Neural crest cell (in vitro differentiated cells): ENCODE results near the gene STPG2. TPM values are rescaled to one million over a fixed set of nuclear protein-coding genes. Genes with fewer than 3 reads are reported as not detected.

ENCODE experiments used
- DNase-seq: peaks from one replicate; pipeline ENCODE4 v3.0.0; 2021; ENCODE audit warnings: low read depth, mixed read lengths, low spot score
- H3K27ac Mint-ChIP-seq: one replicate; pipeline ENCODE4 v1.8.0; 2021; ENCODE audit warnings: mild to moderate bottlenecking, mixed read lengths; ENCODE audit not compliant: unreplicated experiment
- H3K27me3 Mint-ChIP-seq: 2 replicates; pipeline ENCODE4 v1.8.0; 2021; ENCODE audit warnings: low read depth, mild to moderate bottlenecking, mixed read lengths
- H3K36me3 Mint-ChIP-seq: 2 replicates; pipeline ENCODE4 v1.8.0; 2021; ENCODE audit warnings: low read depth, mild to moderate bottlenecking, mixed read lengths
- H3K4me1 Mint-ChIP-seq: 2 replicates; pipeline ENCODE4 v1.8.0; 2021; ENCODE audit warnings: mixed read lengths
- H3K4me3 Mint-ChIP-seq: one replicate; pipeline ENCODE4 v1.8.0; 2021; ENCODE audit warnings: mild to moderate bottlenecking, mixed read lengths
- H3K9me3 Mint-ChIP-seq: 2 replicates; pipeline ENCODE4 v1.8.0; 2021; ENCODE audit warnings: mixed read lengths
- CTCF ChIP-seq: fragments of 200-600 bp; sonication (generic); conservative IDR thresholded peaks from 2 replicates; pipeline ENCODE4 v1.5.0; 2021; ENCODE audit warnings: antibody characterized with exemption, mild to moderate bottlenecking
- total RNA-seq: library from RNA; stranded (reverse); gene quantifications from 2 replicates; pipeline ENCODE4 v1.2.1, GENCODE V29; 2021

The STPG2 gene
- total RNA-seq, 1 donor from 2014 or later, result 0.21 TPM

- H3K4me1 Mint-ChIP-seq, result no peaks in the 10 kb centered on the region
- no peak overlapping the region for H3K27ac Mint-ChIP-seq
- H3K36me3 Mint-ChIP-seq, result no peaks in the 10 kb centered on the region
- H3K4me3 Mint-ChIP-seq, result no peak overlapping the region
- no peak for TF ChIP-seq CTCF
- no peaks in the 10 kb centered on the region for H3K27me3 Mint-ChIP-seq
- H3K9me3 Mint-ChIP-seq, result peaks cover 3% of the 10 kb centered on the region
- no peak for DNase-seq
Measured at GRCh38 chr4:97525236-97525635, 618.0 kb downstream of the STPG2 start.

GRCh38 chr4:97517939-97518338 lies 625.3 kb downstream of the STPG2 start:
- Mint-ChIP-seq H3K9me3 (no peaks in the 10 kb centered on the region), H3K36me3 (no peaks in the 10 kb centered on the region), H3K27ac (no peak overlapping the region), H3K27me3 (no peaks in the 10 kb centered on the region), H3K4me3 (no peak overlapping the region), H3K4me1 (peaks cover 5% of the 10 kb centered on the region)
- no peak for TF ChIP-seq CTCF
- DNase-seq, result no peak

- Mint-ChIP-seq H3K4me3 (no peak overlapping the region), H3K9me3 (no peaks in the 10 kb centered on the region), H3K36me3 (no peaks in the 10 kb centered on the region), H3K27ac (no peak overlapping the region), H3K27me3 (no peaks in the 10 kb centered on the region), H3K4me1 (peaks cover 5% of the 10 kb centered on the region)
- no peak for DNase-seq
- no peak for TF ChIP-seq CTCF
Measured at GRCh38 chr4:97513917-97514316, 629.4 kb downstream of the STPG2 start.

Other genes with a start within 250 kb of the STPG2 start
- gene RAP1GDS1, start 117.9 kb upstream of the STPG2 start, total RNA-seq, result 46.0 and 46.3 TPM in 2 replicates